Adipose tissue (tissue), 3 donors: Measurements from ENCODE around the gene HSPG2. TPM values are rescaled to one million over a fixed set of nuclear protein-coding genes. Genes with fewer than 3 reads are reported as not detected.
"Not testable (repeated sequence)": the region's sequence is repeated elsewhere in the genome, so short reads cannot be mapped to it uniquely, and the experiment has no call there.

Experiments
- H3K27ac ChIP-seq: one replicate; pipeline ENCODE4 v1.5.1; 2013; ENCODE audit warnings: low read depth, low read length
- WGBS, 3 donors: extraction: QIAGEN DNeasy Blood & Tissue Kit; methylation state at CpG; one replicate each; pipeline ENCODE4 v1.1.7; 2013; 5-methylcytosine and 5-hydroxymethylcytosine counted together
- polyA plus RNA-seq, 3 donors: library from polyadenylated mRNA; stranded (reverse); fragments of 200-250 nt; gene quantifications; one replicate each; pipeline ENCODE4 v1.2.3, GENCODE V29; 2013
- donor health status: healthy with polysubstance abuse.
- donor health status: Bipolar disorder and iron deficiency.
- donor health status: healthy.

The HSPG2 gene
- 100 to 1,000 TPM in 2 of 3 donors, 10 to 100 TPM in 1; 34.7 to 225 (median 214) TPM for polyA plus RNA-seq

DNA sequence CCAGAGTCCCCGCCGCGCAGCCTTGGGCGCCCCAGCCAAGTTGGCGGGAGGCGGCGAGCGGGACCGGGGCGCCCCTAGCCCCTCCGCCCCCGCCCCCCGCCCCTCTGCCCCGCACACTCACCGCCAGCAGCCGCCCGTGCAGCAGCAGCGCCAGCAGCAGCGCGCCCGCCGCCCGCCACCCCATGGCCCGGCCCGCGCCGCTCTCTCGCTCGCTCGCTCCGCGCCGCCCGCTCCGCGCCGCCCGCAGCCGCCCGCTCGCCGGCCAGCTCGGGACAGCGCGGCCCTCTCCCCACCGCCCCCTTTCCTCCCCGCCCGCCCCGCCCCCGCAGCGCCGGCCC lies at the start of gene HSPG2:
HSPG2 (minus strand) TSS at position 277 of the 338 bp plus-strand sequence; CDS start at position 184, 93 bp downstream.
- peak within 1 kb of the TSS; percentile 62 for H3K27ac ChIP-seq
- 0 to 3% (median 0%) methylated on average over 1 to 52 of the region's 52 CpGs for WGBS, 3 donors

DNA sequence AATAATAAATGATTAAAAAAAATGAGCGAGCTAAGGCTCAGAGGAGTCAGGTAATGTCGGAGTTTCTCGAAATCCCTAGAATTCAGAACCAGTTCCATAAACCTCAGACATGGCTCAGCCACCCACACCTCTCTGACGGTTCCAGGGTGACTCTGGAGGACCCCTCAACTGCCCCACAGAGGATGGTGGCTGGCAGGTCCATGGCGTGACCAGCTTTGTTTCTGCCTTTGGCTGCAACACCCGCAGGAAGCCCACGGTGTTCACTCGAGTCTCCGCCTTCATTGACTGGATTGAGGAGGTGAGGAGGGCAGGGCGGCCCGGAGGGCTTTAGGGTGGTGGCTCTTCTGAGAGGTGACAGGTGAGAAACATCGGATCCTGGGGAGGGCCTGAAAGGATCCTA lies 49.3 kb upstream of the HSPG2 start:
- whole genome bisulfite sequencing, 3 donors = 63 to 88% (median 81%) methylated on average over 9 to 10 of the region's 12 CpGs
- H3K27ac ChIP-seq = not testable (repeated sequence)

DNA sequence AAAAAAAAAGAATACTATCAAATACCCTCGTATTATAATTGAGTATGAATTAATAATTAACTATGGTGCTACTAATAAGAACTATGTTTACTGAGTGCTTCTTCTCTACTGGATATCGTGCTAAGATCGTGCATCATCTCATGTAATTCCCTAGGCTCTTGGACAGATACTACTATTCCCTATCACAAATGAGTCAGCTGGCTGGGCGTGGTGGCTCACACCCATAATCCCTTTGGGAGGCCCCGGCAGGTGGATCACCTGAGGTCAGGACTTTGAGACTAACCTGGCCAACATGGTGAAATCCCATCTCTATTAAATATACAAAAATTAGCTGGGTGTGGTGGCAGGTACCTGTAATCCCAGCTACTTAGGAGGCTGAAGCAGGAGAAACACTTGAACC lies 48.8 kb upstream of the HSPG2 start:
- WGBS, 3 donors = 0 to 77% (median 60%) methylated on average over 1 to 5 of the region's 5 CpGs
- H3K27ac ChIP-seq = not testable (repeated sequence)

DNA sequence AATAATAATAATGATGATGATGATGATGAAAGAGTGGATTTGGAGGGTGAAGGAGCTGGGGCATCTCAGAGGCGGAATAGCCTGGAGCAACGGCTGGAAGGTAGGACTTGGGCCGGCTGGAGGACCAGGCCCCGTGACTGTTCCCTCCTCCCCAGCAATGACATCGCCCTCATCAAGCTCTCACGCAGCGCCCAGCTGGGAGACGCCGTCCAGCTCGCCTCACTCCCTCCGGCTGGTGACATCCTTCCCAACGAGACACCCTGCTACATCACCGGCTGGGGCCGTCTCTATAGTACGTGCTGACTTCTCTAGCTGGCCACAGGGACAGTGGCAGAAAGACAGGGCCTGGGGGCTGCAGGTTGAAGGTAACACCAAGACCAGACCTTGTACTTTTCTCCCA lies 46.4 kb upstream of the HSPG2 start:
- not testable (repeated sequence) for H3K27ac ChIP-seq
- 28 to 76% (median 64%) methylated on average over 2 to 8 of the region's 15 CpGs for WGBS, 3 donors

DNA sequence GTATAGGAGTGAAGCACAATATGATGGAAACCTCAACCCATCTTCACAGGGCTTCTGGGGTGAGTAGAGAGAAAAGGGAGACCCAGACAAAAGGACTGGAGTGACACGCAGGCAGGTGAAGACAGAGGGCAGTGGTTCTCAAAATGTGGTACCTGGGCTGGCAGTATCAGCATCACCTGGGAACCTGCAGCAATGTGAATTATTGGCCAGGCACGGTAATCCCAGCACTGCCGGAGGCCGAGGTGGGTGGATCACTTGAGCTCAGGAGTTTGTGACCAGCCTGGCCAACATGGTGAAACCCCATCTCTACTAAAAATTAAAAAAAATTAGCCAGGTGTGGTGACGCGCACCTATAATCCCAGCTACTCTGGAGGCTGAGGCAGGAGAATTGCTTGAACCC lies 45.0 kb upstream of the HSPG2 start:
- 37 to 87% (median 79%) methylated on average over 6 of the region's 6 CpGs for WGBS, 3 donors
- H3K27ac ChIP-seq = not testable (repeated sequence)

DNA sequence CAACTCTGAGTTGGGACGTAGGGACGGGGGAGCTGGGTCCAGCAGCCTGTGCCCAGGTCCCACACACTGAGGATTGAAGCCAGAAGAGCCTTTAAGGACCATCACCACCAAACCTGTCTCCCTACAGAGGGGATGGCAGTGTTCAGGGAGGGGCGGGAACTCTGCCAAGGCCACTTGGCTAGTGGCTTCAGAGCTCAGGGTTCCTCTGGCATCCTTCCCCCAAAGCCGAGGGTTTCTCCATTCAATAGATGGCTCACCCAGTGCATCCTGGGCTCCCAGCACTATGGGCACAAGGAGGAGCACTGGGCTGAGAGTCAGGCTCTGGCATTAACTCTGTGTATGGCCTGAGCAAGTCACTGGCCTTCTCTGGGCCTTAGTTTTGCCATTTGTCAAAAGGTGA lies 44.1 kb upstream of the HSPG2 start:
- WGBS, 3 donors = 41 to 69% (median 62%) methylated on average over 2 to 4 of the region's 4 CpGs
- H3K27ac ChIP-seq = not testable (repeated sequence)

DNA sequence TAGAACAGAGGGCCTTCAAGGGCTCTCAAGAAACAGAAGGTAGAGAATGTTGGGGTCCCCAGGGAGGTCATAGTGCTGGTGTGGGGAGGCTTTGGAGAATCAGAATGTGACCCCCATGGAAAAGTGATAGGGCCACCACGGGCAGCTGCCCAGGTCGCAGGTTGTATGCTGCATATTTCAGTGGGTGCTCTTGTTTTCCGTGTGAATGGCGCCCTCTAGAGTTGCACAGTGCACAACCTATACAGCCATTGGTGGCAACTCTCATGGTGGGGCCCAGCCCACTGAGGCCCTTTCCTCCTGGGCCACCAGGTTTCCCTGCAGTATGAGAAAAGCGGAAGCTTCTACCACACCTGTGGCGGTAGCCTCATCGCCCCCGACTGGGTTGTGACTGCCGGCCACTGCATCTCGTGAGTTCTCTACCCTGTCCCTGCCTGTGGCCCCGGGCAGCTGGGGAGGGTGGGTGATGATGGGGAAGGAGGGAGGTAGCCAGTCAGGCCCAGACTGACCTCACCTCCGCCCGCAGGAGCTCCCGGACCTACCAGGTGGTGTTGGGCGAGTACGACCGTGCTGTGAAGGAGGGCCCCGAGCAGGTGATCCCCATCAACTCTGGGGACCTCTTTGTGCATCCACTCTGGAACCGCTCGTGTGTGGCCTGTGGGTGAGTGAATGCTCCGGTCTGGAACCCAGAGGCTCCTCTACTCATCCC lies 43.6 kb upstream of the HSPG2 start:
- WGBS, 3 donors = 35 to 80% (median 72%) methylated on average over 15 to 19 of the region's 21 CpGs
- not testable (repeated sequence) for H3K27ac ChIP-seq

DNA sequence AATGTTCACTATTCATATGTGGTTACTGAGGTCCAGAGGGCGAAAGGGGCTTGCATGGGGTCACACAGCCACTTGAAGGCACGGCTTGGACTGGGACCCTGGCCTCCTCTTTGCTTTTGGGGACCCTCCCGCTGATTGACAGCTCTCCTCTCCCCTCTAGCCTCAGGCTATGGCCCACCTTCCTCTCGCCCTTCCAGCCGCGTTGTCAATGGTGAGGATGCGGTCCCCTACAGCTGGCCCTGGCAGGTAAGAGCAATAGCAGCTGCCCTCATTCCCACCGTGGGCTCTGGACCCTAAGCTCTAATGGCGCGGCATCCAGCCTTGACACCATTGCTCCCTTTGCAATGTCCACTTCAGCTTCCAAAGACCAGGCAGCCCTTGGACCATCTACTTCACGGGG lies 41.1 kb upstream of the HSPG2 start:
- H3K27ac ChIP-seq = not testable (repeated sequence)
- 47 to 92% (median 91%) methylated on average over 9 to 11 of the region's 11 CpGs for WGBS, 3 donors

DNA sequence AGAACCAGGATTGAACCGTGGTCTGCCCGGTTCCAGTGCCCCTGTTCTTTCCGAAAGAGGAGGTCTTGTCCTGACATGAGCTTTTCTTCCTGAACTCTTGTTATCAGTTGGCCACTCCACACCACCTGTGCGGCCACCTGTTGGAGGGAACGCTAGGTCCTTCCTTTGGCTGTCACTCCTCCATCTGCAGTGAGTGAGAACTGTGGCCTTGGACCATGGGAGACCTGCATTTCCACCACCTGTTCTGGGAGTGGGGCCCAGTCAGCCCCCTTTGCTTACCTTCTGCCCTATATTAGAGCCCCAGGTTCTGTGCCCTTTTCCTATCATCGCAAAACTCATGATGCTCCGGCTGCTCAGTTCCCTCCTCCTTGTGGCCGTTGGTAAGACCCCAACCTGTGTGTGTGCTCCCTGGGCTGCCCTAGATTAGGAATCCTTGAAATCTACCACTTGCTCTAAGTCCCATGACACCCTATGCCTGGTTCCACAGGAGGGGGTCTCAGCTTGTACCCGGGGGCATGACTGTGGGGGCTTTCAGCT lies 39.7 kb upstream of the HSPG2 start, which contains the start of gene CELA3B:
CELA3B (plus strand) TSS at position 320 of the 537 bp plus-strand sequence; CDS start at position 338, 18 bp downstream.
- H3K27ac ChIP-seq = not testable (repeated sequence)
- WGBS, 3 donors = 51 to 94% (median 89%) methylated on average over 7 to 9 of the region's 9 CpGs

DNA sequence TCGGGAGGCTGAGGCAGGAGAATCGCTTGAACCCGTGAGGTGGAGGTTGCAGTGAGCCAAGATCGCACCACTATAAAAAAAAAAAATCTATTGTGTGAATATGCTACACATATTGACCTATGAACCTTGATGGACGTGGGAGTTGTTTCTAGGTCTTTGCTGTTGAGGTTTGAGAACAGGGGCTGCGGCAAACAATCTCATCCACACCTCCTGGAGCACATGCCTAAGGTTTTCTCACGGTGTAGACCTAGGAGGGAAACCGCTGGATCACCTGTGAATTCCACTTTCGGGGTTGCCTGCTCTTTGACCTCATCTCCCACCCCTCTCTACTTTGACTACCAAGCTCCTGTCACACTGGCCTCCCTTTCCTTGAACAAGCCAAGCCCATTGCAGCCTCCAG lies 38.2 kb upstream of the HSPG2 start:
- H3K27ac ChIP-seq = not testable (repeated sequence)
- WGBS, 3 donors = 58 to 94% (median 93%) methylated on average over 8 to 9 of the region's 9 CpGs

DNA sequence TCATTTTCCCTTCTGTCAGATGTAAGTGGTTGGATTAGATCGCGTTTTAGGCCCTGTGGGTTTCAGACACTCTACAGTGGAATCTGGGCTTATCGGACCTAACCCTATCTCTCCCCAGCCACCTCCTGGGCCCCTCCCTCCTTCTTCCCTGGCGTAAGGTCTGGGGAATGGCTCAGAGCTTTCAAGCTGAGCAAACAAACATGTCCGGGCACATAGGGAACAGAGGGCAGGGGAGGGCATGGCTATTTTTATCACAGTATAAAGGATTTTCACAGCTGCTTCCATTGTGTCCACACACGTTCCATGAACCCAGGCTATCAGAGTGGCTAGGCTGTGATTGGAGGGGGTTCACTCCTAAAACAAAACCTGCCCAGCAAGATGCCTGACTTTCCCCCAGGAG lies 37.6 kb upstream of the HSPG2 start:
- WGBS, 3 donors = 25 to 78% (median 74%) methylated on average over 5 to 6 of the region's 6 CpGs
- H3K27ac ChIP-seq = not testable (repeated sequence)

DNA sequence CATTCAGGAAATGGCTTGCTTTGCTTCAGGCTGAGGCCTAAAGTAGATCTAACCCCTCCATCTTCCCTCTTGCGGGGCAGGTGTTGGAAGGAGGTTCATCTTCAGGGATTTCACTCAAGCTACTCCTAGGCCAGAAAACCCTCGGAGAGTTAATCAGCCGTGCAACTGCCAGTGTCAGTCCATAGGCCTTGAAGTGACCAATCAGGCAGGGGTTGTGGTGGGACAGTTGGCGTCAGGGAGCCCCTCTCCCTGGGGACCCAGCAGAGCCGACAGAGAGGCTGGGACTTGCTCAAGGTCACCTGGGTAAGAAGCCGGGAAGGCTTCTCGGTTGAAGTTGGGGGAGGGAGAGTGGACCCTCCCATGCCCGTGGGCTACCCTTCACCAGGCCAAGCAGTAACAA lies 36.8 kb upstream of the HSPG2 start:
- H3K27ac ChIP-seq = not testable (repeated sequence)
- 37 to 85% (median 83%) methylated on average over 6 to 8 of the region's 8 CpGs for WGBS, 3 donors

DNA sequence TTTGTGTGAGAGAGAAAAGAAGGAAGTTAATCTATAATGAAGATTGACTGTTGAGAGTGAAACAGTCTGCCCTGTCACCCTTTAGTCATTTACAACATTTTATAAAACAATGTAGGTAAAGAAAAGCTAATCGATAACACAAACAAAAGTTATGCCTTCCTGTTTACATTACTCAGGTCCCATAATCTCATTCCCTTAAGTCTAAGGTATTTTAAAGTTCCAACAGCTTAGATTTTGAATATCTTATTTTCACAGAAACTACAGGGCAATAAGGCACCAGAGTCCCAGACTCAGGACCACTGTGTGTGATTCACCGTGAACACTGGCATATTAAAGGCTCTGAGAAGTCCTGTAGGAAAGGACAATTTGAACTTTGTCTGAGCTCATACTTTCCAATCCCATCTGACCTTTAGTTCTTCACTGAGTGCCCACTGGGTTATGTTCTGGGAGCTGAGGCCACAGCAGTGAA lies 35.9 kb upstream of the HSPG2 start:
- H3K27ac ChIP-seq = not testable (repeated sequence)
- 15 to 57% (median 39%) methylated on average over 2 of the region's 2 CpGs for WGBS, 3 donors

DNA sequence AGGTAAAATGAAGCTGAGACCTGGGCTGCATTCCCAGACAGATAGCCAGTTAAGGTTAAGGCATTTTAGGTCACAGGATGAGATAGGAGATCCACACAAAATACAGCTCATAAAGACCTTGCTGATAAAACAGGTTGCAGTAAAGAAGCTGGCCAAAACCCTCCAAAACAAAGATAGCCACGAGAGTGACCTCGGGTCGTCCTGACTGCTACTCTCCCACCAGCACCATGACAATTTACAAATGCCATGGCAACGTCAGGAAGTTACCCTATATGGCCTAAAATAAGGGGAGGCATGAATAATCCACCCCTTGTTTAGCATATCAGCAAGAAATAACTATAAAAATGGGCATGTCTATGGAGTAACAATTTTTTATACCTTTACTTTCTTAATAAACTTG lies 33.4 kb upstream of the HSPG2 start:
- 33 to 72% (median 67%) methylated on average over 4 of the region's 4 CpGs for WGBS, 3 donors
- not testable (repeated sequence) for H3K27ac ChIP-seq

DNA sequence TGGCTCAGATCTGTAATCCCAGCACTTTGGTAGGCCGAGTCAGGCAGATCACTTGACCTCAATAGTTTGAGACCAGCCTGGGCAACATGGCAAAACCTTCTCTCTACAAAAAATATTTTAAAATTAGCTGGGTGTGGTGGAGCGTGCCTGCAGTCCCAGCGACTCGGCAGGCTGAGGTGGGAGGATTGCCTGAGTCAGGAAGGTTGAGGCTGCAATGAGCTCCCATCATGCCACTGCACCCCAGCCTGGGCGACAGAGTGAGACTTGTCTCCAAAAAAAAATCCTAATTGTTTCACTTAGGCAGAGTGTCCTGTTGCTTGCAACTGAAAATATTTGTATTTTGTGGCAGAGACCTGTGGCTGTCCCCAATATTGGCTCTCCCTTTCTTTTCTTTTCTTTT lies 32.0 kb upstream of the HSPG2 start:
- 76 to 89% (median 86%) methylated on average over 5 of the region's 5 CpGs for WGBS, 3 donors
- not testable (repeated sequence) for H3K27ac ChIP-seq

DNA sequence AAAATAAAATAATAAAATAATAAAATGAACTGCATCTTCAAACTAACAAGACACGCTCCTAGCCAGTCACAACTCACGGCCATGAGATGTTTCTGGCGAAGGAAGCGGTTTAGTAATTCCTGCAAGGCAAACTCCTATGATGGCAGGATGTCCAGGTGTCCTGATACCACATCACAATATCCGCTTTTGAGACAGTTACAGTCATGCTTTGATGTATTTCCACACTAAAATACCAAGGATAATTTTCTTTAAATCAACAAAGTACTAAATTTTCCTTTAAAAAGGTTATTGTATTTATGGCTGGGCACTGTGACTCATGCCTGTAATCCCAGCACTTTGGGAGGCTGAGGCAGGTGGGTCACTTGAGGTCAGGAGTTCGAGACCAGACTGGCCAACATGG lies 30.1 kb upstream of the HSPG2 start:
- 90 to 95% (median 90%) methylated on average over 6 of the region's 6 CpGs for WGBS, 3 donors
- not testable (repeated sequence) for H3K27ac ChIP-seq

DNA sequence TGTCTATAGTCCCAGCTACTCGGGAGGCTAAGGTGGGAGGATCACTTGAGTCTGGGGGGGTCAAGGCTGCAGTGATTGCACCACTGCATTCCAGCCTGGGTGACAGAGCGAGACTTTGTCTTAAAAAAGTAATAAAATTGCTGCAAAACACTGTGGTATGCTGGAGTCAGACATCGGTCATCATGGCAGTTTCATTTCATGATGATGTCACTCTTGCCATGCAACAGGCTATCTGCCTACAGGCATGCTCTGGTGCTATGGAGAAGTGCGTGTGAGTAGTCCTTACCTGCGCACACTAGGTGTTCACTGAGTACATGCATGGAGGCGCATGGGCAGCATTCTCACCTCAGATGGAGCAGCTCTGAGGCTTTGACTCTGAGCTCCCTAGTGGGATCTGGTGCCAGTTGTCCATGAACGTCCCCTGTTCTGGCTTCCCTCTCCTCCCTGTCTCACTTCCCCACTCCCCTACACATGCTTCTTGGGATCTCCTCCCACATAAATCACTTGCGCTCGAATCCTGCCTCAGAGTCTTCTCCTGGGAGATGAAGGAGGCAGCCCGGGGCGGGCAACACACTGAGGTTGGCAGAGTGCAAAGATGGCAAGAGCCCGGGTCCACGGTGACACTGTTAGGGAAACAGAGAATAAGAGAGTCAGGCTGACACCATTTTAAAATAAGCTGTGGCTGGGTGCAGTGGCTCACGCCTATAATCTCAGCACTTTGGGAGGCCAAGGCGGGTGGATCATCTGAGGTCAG lies 29.3 kb upstream of the HSPG2 start:
- 87 to 95% (median 88%) methylated on average over 15 of the region's 15 CpGs for WGBS, 3 donors
- H3K27ac ChIP-seq = no peak overlapping the region

DNA sequence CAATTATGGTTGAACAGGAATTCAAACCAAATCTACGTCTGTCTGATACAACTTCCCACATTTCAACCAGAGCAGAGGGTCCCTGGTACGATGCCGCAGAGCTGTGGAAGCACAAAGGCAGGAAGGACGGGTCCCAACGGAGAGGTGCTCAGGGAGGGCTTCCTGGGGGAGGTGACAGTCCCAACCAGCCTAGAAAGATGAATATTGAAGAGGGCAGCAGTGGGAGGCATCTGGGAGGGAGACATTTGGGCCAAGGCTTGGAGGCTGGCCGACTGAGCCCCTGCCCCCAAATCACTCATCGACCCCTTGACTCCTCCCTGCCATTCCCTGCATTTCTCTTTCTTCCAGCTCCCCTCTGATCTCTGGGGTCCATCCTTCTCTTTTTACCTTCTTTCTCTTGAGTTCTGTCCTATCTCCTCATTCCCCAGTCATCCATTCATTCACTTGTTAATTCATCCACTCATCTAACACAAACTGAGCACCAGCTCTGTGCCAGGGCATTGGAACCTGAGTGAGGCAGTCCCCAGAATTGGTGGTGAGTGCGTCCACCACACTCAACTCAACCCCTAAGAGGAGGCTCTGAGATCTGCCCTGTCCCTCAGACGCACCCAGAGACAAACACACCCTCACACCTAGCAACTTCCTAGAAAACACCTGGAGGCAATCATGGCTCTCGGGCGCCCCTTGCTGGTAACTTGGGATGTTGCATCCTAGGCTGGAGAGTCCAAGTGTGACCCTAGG lies 26.5 kb upstream of the HSPG2 start:
- WGBS, 3 donors = 43 to 53% (median 48%) methylated on average over 11 of the region's 11 CpGs
- no peak overlapping the region for H3K27ac ChIP-seq

DNA sequence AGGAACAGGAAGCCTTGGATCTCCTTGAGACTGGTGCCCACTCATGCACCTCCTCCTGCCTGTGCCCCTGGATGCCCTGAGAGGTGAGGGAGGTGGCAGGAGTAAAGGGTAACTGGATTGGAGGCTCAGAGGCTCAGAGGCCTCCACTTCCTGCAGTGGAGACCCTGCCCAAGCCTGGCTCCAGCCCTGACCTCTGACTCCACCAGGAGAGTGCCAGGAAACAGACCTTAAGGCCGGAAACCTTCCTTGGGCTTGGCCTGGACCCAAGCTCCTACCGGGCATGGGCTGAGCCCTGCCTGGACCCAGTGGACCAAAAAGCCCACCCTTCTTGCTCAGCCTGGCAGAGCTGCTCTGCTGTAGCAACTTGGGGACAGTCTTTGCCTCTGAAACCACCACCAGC lies 24.7 kb upstream of the HSPG2 start:
- H3K27ac ChIP-seq = no peak overlapping the region
- WGBS, 3 donors = 41 to 61% (median 57%) methylated on average over 1 to 2 of the region's 2 CpGs
